Measurements from ENCODE around the gene RAB3A. TPM values are rescaled to one million over a fixed set of nuclear protein-coding genes. Genes with fewer than 3 reads are reported as not detected.

The RAB3A gene
- total RNA-seq, 1 donor from 2014 or later = 6.7 TPM

GRCh38 chr19:18152442-18152816 is 51.4 kb downstream of the RAB3A start:
- Mint-ChIP-seq H3K27me3 (ENCODE audit: low read depth) (no peaks in the 10 kb centered on the region), H3K4me1 (peaks cover 27% of the 10 kb centered on the region), H3K9me3 (no peaks in the 10 kb centered on the region), H3K36me3 (peaks cover 6% of the 10 kb centered on the region), H3K27ac (peak overlapping the region; percentile 96), H3K4me3 (peak overlapping the region; percentile 93)
- peak; percentile 91 to 97 for DNase-seq (ENCODE audit: low spot score in 2 of 2, unreplicated experiment in 2 of 2)
- peak; percentile 79 for TF ChIP-seq CTCF (IDR thresholded peaks at IDR 0.05; ENCODE audit: unreplicated experiment)

- Mint-ChIP-seq H3K36me3 (peaks cover 11% of the 10 kb centered on the region), H3K4me3 (peak overlapping the region; percentile 93), H3K9me3 (no peaks in the 10 kb centered on the region), H3K27me3 (ENCODE audit: low read depth) (no peaks in the 10 kb centered on the region), H3K4me1 (peaks cover 13% of the 10 kb centered on the region), H3K27ac (no peak overlapping the region)
- no peak for DNase-seq (ENCODE audit: low spot score in 2 of 2, unreplicated experiment in 2 of 2)
- TF ChIP-seq CTCF (IDR thresholded peaks at IDR 0.05; ENCODE audit: unreplicated experiment) = no peak
Observed at GRCh38 chr19:18150776-18151624, 52.8 kb downstream of the RAB3A start.

- TF ChIP-seq CTCF (IDR thresholded peaks at IDR 0.05; ENCODE audit: unreplicated experiment) = no peak
- Mint-ChIP-seq H3K4me3 (no peak overlapping the region), H3K27ac (no peak overlapping the region)
Observed at GRCh38 chr19:18149596-18149975, 54.3 kb downstream of the RAB3A start.

GRCh38 chr19:18147396-18147795 is 56.4 kb downstream of the RAB3A start:
- no peaks in the 10 kb centered on the region for H3K9me3 Mint-ChIP-seq
- peaks cover 2% of the 10 kb centered on the region for H3K4me1 Mint-ChIP-seq
- no peaks in the 10 kb centered on the region for H3K27me3 Mint-ChIP-seq (ENCODE audit: low read depth)
- H3K4me3 Mint-ChIP-seq = no peak overlapping the region
- H3K27ac Mint-ChIP-seq = no peak overlapping the region
- TF ChIP-seq CTCF (IDR thresholded peaks at IDR 0.05; ENCODE audit: unreplicated experiment) = no peak
- no peak for DNase-seq (ENCODE audit: low spot score in 2 of 2, unreplicated experiment in 2 of 2)
- H3K36me3 Mint-ChIP-seq = peaks cover 18% of the 10 kb centered on the region

More at GRCh38 chr19:18149596-18149975, 54.3 kb downstream of the RAB3A start:
- DNase-seq (ENCODE audit: low spot score in 2 of 2, unreplicated experiment in 2 of 2) = no peak
- Mint-ChIP-seq H3K9me3 (no peaks in the 10 kb centered on the region), H3K27me3 (ENCODE audit: low read depth) (no peaks in the 10 kb centered on the region), H3K4me1 (peaks cover 10% of the 10 kb centered on the region), H3K36me3 (peaks cover 15% of the 10 kb centered on the region)

Other genes starting within 250 kb of the RAB3A start
- gene KCNN1, start 236.9 kb downstream of the RAB3A start, total RNA-seq = 16.8 to 20.3 TPM (median 19.7 TPM) in 3 replicates
- 2.9 to 4.0 TPM (median 2.9 TPM) in 3 replicates for gene ARRDC2, start 195.9 kb downstream of the RAB3A start, total RNA-seq
- gene IL12RB1, start 117.1 kb downstream of the RAB3A start, total RNA-seq = not detected in 3 replicates
- gene MAST3, start 106.3 kb downstream of the RAB3A start, total RNA-seq = 15.0 to 17.0 TPM (median 16.0 TPM) in 3 replicates
- gene PIK3R2, start 50.9 kb downstream of the RAB3A start, total RNA-seq = 90.4 to 95.5 TPM (median 94.7 TPM) in 3 replicates
- 0.32 to 2.0 TPM (median 0.36 TPM) in 3 replicates for gene IFI30, start 30.2 kb downstream of the RAB3A start, total RNA-seq
- 7.7 to 9.5 TPM (median 8.2 TPM) in 3 replicates for gene MPV17L2, start 10.8 kb downstream of the RAB3A start, total RNA-seq
- 0.70 to 1.4 TPM (median 0.93 TPM) in 3 replicates for gene PDE4C, start 22.4 kb upstream of the RAB3A start, total RNA-seq
- gene IQCN, start 70.4 kb upstream of the RAB3A start, total RNA-seq = 14.8 to 17.1 TPM (median 16.8 TPM) in 3 replicates
- 274 to 284 TPM (median 276 TPM) in 3 replicates for gene JUND, start 77.6 kb upstream of the RAB3A start, total RNA-seq
- 112 to 119 TPM (median 114 TPM) in 3 replicates for gene LSM4, start 119.0 kb upstream of the RAB3A start, total RNA-seq
- gene PGPEP1, start 136.6 kb upstream of the RAB3A start, total RNA-seq = 22.6 to 24.3 TPM (median 23.2 TPM) in 3 replicates
- 3.2 to 4.7 TPM (median 3.9 TPM) in 3 replicates for gene GDF15, start 182.1 kb upstream of the RAB3A start, total RNA-seq
- gene LRRC25, start 193.6 kb upstream of the RAB3A start, total RNA-seq = 0.18 to 0.29 TPM in 2 of 3 replicates, not detected in the other
- 120 to 123 TPM (median 121 TPM) in 3 replicates for gene SSBP4, start 215.4 kb upstream of the RAB3A start, total RNA-seq
- 795 to 833 TPM (median 826 TPM) in 3 replicates for gene ISYNA1, start 234.1 kb upstream of the RAB3A start, total RNA-seq

All from mesothelial cell of epicardium (in vitro differentiated cells).